ENCODE data around the gene BEST3.

DNA sequence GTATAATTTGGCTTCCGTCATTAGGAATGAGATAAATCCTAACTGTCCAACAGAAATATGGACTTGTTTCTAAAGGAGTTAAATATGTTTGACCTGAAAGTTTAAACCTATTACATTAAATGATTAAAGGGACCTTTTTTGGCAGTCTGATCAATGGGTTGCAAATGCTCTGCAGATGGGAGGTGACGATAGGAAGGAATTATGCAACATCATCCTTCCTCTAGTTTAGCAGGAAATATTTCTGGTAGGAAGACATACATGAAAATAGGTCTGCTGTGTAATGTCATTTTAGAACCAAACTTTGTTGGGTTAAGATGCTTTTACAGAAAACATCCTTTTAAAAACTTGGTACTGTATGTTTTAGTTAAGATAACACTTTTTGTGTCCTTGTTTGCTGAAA is 91.0 kb downstream of the BEST3 start:
- TF ChIP-seq HDGF (IDR thresholded peaks at IDR 0.05; ENCODE audit: borderline replicate concordance) (no peak), FOXM1 (IDR thresholded peaks at IDR 0.05; ENCODE audit: borderline replicate concordance) (no peak), FOXK2 (IDR thresholded peaks at IDR 0.05) (no peak), SUZ12 (IDR thresholded peaks at IDR 0.05) (no peak), TARDBP (IDR thresholded peaks at IDR 0.05) (no peak)
